Tibial nerve (tissue), 3 donors: Measurements from ENCODE around the gene CHRDL2.

Source experiments
- CTCF ChIP-seq, 5 experiments: fragments of 200-600 bp in 3 of 5; fragments of 450-650 bp in 2 of 5; sonication (generic) in 3 of 5; IDR thresholded peaks; one replicate each; pipeline ENCODE4 v1.5.1; 2016 to 2019; ENCODE audit warnings: antibody characterized with exemption in 5 of 5, mild to moderate bottlenecking in 3 of 5, moderate library complexity in 2 of 5
- POLR2A ChIP-seq, 2 donors: fragments of 450-650 bp; IDR thresholded peaks; one replicate each; pipeline ENCODE4 v1.6.1; 2017; ENCODE audit warnings: antibody characterized with exemption in 2 of 2, mild to moderate bottlenecking in 2 of 2, moderate library complexity in 2 of 2

- TF ChIP-seq CTCF (IDR thresholded peaks at IDR 0.05) (no peak), POLR2A (IDR thresholded peaks at IDR 0.05) (no peak)
Observed at GRCh38 chr11:74723511-74723910, 7.7 kb downstream of the CHRDL2 start.
